Fibroblast of villous mesenchyme (primary cell): ENCODE data around the gene TRAPPC8. TPM values are rescaled to one million over a fixed set of nuclear protein-coding genes. Genes with fewer than 3 reads are reported as not detected.

ENCODE experiments used
- DNase-seq: peaks from one replicate; pipeline ENCODE4 v3.0.0-alpha.2; 2010; ENCODE audit warnings: low read depth
- H3K4me3 ChIP-seq: 2 replicates; pipeline ENCODE4 v1.5.1; 2011; ENCODE audit warnings: low read depth, mild to moderate bottlenecking, low read length
- total RNA-seq: library from RNA; depleted of rRNA; stranded (reverse); fragments of >200 nt; gene quantifications from 2 replicates; pipeline ENCODE4 v1.2.3, GENCODE V29; 2012
- TF ChIP-seq, protein P1 (sequence below): IDR thresholded peaks from 2 replicates; pipeline ENCODE4 v1.5.1; 2012; ENCODE audit warnings: low read depth, mild to moderate bottlenecking, low read length; ENCODE audit not compliant: insufficient read depth

The TRAPPC8 gene
- total RNA-seq, 1 donor = 56.6 TPM

DNA sequence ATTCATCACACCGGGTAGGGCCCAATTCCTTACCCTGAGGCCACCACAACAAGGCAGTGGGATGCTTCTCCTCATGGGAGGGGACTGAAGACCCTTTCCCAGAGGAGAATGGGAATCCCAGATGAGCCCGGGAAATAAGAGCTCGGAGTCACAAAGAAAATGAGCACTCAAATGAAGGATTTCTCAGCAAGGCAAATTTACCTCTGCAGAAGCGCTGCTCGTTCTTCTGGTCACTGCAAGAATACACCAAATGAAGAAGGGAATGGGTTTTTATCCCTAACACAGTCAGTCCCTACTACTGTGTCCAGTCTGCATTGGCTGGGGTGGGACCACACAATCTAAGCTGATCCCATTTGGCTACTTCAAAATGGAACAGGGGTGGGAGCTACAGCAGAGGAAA lies 35.7 kb upstream of the TRAPPC8 start:
- no peak for DNase-seq
- H3K4me3 ChIP-seq = no peak overlapping the region
- TF ChIP-seq, protein P1, sequence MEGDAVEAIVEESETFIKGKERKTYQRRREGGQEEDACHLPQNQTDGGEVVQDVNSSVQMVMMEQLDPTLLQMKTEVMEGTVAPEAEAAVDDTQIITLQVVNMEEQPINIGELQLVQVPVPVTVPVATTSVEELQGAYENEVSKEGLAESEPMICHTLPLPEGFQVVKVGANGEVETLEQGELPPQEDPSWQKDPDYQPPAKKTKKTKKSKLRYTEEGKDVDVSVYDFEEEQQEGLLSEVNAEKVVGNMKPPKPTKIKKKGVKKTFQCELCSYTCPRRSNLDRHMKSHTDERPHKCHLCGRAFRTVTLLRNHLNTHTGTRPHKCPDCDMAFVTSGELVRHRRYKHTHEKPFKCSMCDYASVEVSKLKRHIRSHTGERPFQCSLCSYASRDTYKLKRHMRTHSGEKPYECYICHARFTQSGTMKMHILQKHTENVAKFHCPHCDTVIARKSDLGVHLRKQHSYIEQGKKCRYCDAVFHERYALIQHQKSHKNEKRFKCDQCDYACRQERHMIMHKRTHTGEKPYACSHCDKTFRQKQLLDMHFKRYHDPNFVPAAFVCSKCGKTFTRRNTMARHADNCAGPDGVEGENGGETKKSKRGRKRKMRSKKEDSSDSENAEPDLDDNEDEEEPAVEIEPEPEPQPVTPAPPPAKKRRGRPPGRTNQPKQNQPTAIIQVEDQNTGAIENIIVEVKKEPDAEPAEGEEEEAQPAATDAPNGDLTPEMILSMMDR = no peak

DNA sequence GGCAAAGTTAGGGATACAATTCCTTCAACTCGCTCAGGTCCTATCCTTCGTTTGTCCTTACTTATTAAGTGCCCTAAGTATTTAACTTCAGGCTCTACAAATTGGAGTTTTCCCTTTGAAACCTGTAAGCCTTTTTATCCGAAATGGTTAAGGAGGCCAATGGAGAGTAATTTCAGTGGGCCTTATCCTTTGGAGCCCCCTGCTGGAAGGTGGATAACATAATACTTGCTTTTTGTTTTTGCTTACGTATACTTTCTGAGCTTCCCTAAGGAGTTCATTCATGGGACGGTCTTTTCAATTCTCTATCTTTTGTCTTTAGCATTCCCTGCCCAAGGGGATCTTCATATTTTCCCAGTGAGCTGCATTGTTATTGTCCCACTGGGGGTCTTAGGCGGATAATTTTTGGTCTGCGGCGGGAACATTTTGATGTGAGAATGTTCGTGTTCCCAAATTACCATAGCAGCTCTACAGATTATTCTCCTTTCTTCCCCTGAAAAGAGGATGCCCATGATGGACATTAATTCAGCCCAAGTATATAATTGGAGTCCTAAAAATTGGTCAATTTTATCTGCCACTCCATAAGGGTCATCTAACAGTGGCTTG lies 34.4 kb upstream of the TRAPPC8 start:
- DNase-seq = peak; percentile 61
- TF ChIP-seq, protein P1 = peak; percentile 72
- no peak overlapping the region for H3K4me3 ChIP-seq

DNA sequence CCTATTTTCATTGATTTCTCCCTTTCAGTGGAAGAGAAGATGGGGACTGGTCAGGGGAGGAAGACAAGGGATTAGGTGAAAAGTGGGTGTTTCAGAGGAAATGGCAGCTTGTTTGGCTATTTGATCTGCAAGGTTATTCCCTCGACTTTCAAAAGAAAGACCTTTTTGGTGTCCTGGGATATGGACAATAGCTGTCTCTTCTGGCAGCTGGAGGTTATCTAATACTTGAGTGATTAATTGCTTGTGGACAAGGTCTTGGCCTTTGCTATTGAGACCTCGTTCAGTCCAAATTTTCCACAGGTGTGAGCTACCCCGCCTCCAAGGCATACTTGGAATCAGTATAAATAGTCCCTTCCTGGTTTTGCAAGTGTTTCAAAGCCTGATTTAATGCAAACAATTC lies 33.3 kb upstream of the TRAPPC8 start:
- TF ChIP-seq, protein P1 = no peak
- no peak for DNase-seq
- no peak overlapping the region for H3K4me3 ChIP-seq

DNA sequence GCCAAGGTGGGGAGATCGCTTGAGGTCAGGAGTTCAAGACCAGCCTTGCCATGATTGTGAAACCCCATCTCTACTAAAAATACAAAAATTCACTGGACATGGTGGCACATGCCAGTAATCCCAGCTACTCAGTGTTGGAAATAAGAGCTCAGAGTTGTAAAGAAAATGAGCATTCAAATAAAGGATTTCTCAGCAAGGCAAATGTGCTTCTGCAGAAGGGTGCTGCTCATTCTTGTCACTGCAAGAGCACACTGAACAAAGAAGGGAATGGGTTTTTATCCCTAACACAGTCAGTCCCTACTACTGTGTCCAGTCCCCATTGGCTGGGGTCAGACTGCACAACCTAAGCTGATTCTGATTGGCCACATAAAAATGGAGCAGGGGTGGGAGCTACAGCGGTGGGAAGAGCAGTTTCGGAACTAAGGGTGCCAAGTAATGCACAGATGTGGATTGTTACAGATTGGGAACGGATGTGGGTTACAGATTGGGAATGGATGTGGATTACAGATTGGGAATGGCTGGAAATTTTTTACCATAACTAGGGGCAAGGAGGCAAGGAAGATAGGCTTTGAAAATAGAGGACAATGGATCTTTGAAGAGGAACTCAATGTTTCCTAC lies 31.1 kb upstream of the TRAPPC8 start:
- H3K4me3 ChIP-seq = no peak overlapping the region
- TF ChIP-seq, protein P1 = no peak
- DNase-seq = no peak

DNA sequence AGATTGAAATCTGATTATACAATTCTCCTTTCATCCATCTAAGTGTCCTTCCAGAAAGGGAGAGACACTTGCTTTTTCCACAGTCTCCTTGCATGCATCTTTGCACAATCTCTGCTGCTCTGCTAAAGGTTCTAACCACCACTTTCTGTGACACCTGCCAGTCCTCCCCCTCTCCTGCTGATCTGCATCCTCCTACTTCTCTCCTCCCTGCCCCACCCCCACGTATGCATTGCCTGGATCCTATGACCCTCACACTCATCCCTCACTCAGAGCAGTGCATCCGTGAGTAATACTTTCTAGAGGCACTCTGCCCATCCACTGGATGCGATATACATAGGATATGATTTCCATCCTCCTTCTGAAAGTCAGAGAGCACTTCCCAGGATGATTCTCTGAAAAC lies 27.7 kb upstream of the TRAPPC8 start:
- no peak for DNase-seq
- no peak overlapping the region for H3K4me3 ChIP-seq
- TF ChIP-seq, protein P1 = no peak

DNA sequence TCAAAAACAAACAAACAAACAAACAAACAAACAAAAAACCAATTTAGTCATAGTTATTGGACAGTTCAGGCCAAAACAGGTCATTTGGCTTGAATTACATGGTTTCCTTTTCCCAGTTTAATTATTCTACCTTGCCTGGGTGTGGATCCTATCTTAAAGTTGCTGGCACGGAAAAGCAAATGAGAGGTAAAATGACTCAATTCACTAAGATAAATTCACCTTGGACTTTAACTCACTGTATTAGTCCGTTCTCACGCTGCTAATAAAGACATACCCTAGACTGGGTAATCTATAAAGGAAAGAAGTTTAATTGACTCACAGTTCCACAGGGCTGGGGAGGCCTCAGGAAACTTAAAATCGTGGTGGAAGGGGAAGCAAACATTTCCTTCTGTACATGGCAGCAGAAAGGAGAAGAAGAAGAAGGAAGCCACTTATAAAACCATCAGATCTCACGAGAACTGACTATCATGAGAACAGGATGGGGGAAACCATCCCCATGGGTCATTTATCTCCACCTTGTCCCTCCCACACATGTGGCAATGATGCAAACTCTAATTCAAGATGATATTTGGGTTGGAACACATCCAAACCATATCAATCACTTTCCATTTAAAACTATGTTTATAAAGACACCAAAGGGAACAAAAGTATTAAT lies 22.5 kb upstream of the TRAPPC8 start:
- TF ChIP-seq, protein P1 = no peak

More for the DNA sequence above, 22.5 kb upstream of the TRAPPC8 start:
- H3K4me3 ChIP-seq = no peak overlapping the region
- DNase-seq = no peak
